ENCODE measurements around the gene HS3ST3A1.

DNA sequence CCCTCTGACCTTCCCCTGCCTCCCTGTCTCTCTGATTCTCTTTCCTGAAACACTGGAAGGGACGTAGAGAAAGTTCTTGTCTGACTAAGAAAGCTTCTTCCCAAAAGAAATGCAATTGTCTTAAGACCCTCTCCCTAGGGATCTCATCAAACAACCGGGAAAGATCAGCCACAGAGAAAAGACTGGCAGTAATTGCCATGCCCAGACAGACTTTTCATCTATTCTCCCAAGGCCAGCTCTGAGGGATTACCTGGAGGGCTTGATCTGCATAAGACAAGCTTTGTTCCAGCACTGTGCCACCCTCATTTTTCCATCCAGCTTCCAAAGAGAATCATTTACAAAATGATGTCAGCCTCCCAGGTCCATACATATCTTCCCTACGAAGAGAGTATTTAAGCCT lies 38.8 kb upstream of the HS3ST3A1 start:
- TF ChIP-seq CTCF (IDR thresholded peaks at IDR 0.05): no peak
- no peak for TF ChIP-seq POLR2A (IDR thresholded peaks at IDR 0.05)

Data from vagina (tissue), 2 donors.